Neural progenitor cell (in vitro differentiated cells): Measurements from ENCODE around the gene HMCN1.

Source experiments
- CTCF ChIP-seq: fragments of 200-600 bp; sonication (generic); IDR thresholded peaks from 2 replicates; pipeline ENCODE4 v1.5.1; 2017; ENCODE audit warnings: antibody characterized with exemption, mild to moderate bottlenecking
- EZH2 ChIP-seq: fragments of 200-600 bp; sonication (generic); IDR thresholded peaks from 2 replicates; pipeline ENCODE4 v1.6.1; 2017; ENCODE audit warnings: antibody characterized with exemption, mild to moderate bottlenecking, moderate library complexity
- EZH2phosphoT487 ChIP-seq: fragments of 200-600 bp; sonication (generic); IDR thresholded peaks from 2 replicates; pipeline ENCODE4 v1.6.1; 2017; ENCODE audit warnings: antibody characterized with exemption

DNA sequence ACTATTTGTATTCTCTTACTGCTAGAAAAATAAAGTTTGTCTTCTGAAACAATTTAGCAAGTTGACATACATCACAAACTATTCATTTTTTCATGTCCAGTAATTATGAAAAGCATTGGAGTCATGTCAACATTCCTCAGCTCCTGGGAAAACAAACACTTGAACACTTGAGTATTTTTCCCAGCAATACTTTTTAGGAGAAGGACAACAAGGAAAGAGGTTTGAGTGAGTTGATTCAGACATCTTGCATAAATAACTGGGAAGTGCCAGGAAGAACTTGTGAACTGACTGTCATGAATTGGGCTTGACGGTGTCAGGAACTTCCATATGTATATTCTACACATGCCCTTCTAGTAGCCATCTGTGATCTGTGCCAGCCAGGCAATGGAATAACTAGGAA, 195.6 kb downstream of the HMCN1 start:
- no peak for TF ChIP-seq CTCF
- TF ChIP-seq EZH2, result no peak
- TF ChIP-seq EZH2phosphoT487, result no peak
